ENCODE data around the gene SLC1A3.

DNA sequence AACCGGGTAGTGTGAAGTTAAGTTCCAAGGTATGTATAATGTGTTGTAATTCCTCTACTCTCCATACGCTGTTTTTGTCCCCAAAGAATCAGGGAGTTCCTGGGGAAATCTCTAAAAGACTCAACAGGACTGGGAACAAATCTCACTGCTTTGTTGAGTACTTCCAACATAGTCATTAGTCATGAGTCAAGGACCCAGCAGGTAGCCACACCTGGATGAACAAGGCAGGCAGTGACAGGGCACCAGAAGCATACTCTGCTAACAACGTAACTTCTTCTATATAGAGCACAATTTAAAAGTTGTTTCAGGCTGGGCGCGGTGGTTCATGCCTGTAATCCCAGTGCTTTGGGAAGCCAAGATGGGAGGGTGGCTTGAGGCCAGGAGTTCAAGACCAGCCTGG lies 126.8 kb downstream of the SLC1A3 start:
- TF ChIP-seq, protein P1, sequence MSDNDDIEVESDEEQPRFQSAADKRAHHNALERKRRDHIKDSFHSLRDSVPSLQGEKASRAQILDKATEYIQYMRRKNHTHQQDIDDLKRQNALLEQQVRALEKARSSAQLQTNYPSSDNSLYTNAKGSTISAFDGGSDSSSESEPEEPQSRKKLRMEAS (IDR thresholded peaks at IDR 0.05): no peak
- TF ChIP-seq, protein P2, sequence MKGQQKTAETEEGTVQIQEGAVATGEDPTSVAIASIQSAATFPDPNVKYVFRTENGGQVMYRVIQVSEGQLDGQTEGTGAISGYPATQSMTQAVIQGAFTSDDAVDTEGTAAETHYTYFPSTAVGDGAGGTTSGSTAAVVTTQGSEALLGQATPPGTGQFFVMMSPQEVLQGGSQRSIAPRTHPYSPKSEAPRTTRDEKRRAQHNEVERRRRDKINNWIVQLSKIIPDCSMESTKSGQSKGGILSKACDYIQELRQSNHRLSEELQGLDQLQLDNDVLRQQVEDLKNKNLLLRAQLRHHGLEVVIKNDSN (IDR thresholded peaks at IDR 0.05): no peak
- TF ChIP-seq YY1 (IDR thresholded peaks at IDR 0.05; ENCODE audit: low read depth) (no peak), TAF1 (IDR thresholded peaks at IDR 0.05; ENCODE audit: low read depth) (no peak)
